GM13977 (cell line): Measurements from ENCODE around the gene SAMD3.
"Not testable (repeated sequence)": the region's sequence is repeated elsewhere in the genome, so short reads cannot be mapped to it uniquely, and the experiment has no call there.

Experiments
- DNase-seq: peaks from one replicate; pipeline ENCODE4 v3.0.0; 2012; ENCODE audit warnings: low spot score
- CTCF ChIP-seq: IDR thresholded peaks from 2 replicates; pipeline ENCODE4 v1.5.1; 2012; ENCODE audit warnings: mild to moderate bottlenecking, control low read depth; ENCODE audit not compliant: insufficient read depth; ENCODE audit errors: extremely low read depth, missing control alignments
- in situ Hi-C: fragments of 300-500 bp; cut with MboI; formaldehyde crosslinking; loops from one replicate; pipeline ENCODE4 v1.12.0; 2022; ENCODE audit warnings: low sequenced_read_pairs, low pct_unique_long_range_greater_than_20kb, mixed read lengths, inconsistent platforms; ENCODE audit not compliant: unreplicated experiment

Gene SAMD3

GRCh38 chr6:130150906-130151305, 71.8 kb downstream of the SAMD3 start:
- in situ Hi-C loops = no loop called here
- no peak for TF ChIP-seq CTCF

GRCh38 chr6:130149016-130149415, 73.7 kb downstream of the SAMD3 start:
- DNase-seq = not testable (repeated sequence)

More at GRCh38 chr6:130150906-130151305, 71.8 kb downstream of the SAMD3 start:
- DNase-seq = no peak

GRCh38 chr6:130148181-130148580, 74.6 kb downstream of the SAMD3 start:
- DNase-seq = no peak
- peak; percentile 31 for TF ChIP-seq CTCF
- in situ Hi-C loops = no loop called here

More at GRCh38 chr6:130149016-130149415, 73.7 kb downstream of the SAMD3 start:
- in situ Hi-C loops = not testable (repeated sequence)

GRCh38 chr6:130147111-130147510, 75.6 kb downstream of the SAMD3 start:
- in situ Hi-C loops = no loop called here
- no peak for TF ChIP-seq CTCF

GRCh38 chr6:130143709-130144108, 79.0 kb downstream of the SAMD3 start:
- no peak for TF ChIP-seq CTCF
- in situ Hi-C loops = no loop called here
- DNase-seq = no peak

More at GRCh38 chr6:130147111-130147510, 75.6 kb downstream of the SAMD3 start:
- no peak for DNase-seq

- in situ Hi-C loops = no loop called here
- no peak for DNase-seq
- TF ChIP-seq CTCF = no peak
Observed at GRCh38 chr6:130140084-130140483, 82.7 kb downstream of the SAMD3 start.

GRCh38 chr6:130138909-130139242, 83.9 kb downstream of the SAMD3 start:
- in situ Hi-C loops = no loop called here
- no peak for DNase-seq
- TF ChIP-seq CTCF = no peak
